IPS-15b (cell line): Measurements from ENCODE around the gene BMP7.
"Not testable (repeated sequence)": the region's sequence is repeated elsewhere in the genome, so short reads cannot be mapped to it uniquely, and the experiment has no call there.

ENCODE experiments used
- H3K27me3 ChIP-seq: one replicate; pipeline ENCODE4 v1.6.1; 2013; ENCODE audit warnings: low read length; ENCODE audit not compliant: control insufficient read depth, insufficient read depth
- H3K36me3 ChIP-seq: one replicate; pipeline ENCODE4 v1.6.1; 2013; ENCODE audit warnings: low read length; ENCODE audit not compliant: control insufficient read depth, insufficient read depth
- H3K4me1 ChIP-seq: one replicate; pipeline ENCODE4 v1.6.1; 2013; ENCODE audit warnings: mild to moderate bottlenecking, low read length; ENCODE audit not compliant: control insufficient read depth, insufficient read depth
- H3K4me3 ChIP-seq: one replicate; pipeline ENCODE4 v1.5.1; 2013; ENCODE audit warnings: low read depth, low read length
- H3K9ac ChIP-seq: one replicate; pipeline ENCODE4 v1.6.1; 2013; ENCODE audit warnings: low read depth, mild to moderate bottlenecking, low read length
- H3K9me3 ChIP-seq: one replicate; pipeline ENCODE4 v1.6.1; 2013; ENCODE audit warnings: mild to moderate bottlenecking, low read length; ENCODE audit not compliant: control insufficient read depth, insufficient read depth

Gene BMP7

GRCh38 chr20:57287007-57287880 lies 20.8 kb upstream of the BMP7 start:
- no peak overlapping the region for H3K9ac ChIP-seq
- H3K27me3 ChIP-seq: peaks cover 2% of the 10 kb centered on the region
- no peak overlapping the region for H3K4me3 ChIP-seq
- no peaks in the 10 kb centered on the region for H3K9me3 ChIP-seq
- no peaks in the 10 kb centered on the region for H3K36me3 ChIP-seq
- H3K4me1 ChIP-seq: no peaks in the 10 kb centered on the region

- Histone ChIP-seq H3K4me1 (no peaks in the 10 kb centered on the region), H3K36me3 (no peaks in the 10 kb centered on the region), H3K9me3 (no peaks in the 10 kb centered on the region), H3K27me3 (peaks cover 2% of the 10 kb centered on the region), H3K9ac (no peak overlapping the region), H3K4me3 (no peak overlapping the region)
These were observed 17.4 kb upstream of the BMP7 start for GRCh38 chr20:57283860-57284259.

GRCh38 chr20:57282670-57283361 lies 16.4 kb upstream of the BMP7 start:
- no peaks in the 10 kb centered on the region for H3K4me1 ChIP-seq
- H3K27me3 ChIP-seq: peaks cover under 1% of the 10 kb centered on the region
- H3K9me3 ChIP-seq: no peaks in the 10 kb centered on the region
- H3K36me3 ChIP-seq: no peaks in the 10 kb centered on the region
- H3K4me3 ChIP-seq: no peak overlapping the region
- no peak overlapping the region for H3K9ac ChIP-seq

GRCh38 chr20:57281900-57282299 lies 15.5 kb upstream of the BMP7 start:
- no peaks in the 10 kb centered on the region for H3K4me1 ChIP-seq
- H3K36me3 ChIP-seq: no peaks in the 10 kb centered on the region
- H3K9ac ChIP-seq: no peak overlapping the region
- H3K9me3 ChIP-seq: no peaks in the 10 kb centered on the region
- H3K27me3 ChIP-seq: no peaks in the 10 kb centered on the region
- H3K4me3 ChIP-seq: no peak overlapping the region

- Histone ChIP-seq H3K27me3 (no peaks in the 10 kb centered on the region), H3K4me1 (no peaks in the 10 kb centered on the region), H3K9ac (no peak overlapping the region), H3K9me3 (no peaks in the 10 kb centered on the region), H3K4me3 (no peak overlapping the region), H3K36me3 (no peaks in the 10 kb centered on the region)
These were observed 13.8 kb upstream of the BMP7 start for GRCh38 chr20:57280221-57280620.

GRCh38 chr20:57279548-57279947 lies 13.1 kb upstream of the BMP7 start:
- not testable (repeated sequence) for H3K36me3 ChIP-seq, H3K27me3 ChIP-seq, H3K4me3 ChIP-seq, H3K9ac ChIP-seq, H3K9me3 ChIP-seq, H3K4me1 ChIP-seq

GRCh38 chr20:57278457-57278856 lies 12.0 kb upstream of the BMP7 start:
- no peaks in the 10 kb centered on the region for H3K36me3 ChIP-seq
- H3K4me1 ChIP-seq: no peaks in the 10 kb centered on the region
- no peaks in the 10 kb centered on the region for H3K9me3 ChIP-seq
- H3K9ac ChIP-seq: no peak overlapping the region
- no peaks in the 10 kb centered on the region for H3K27me3 ChIP-seq
- no peak overlapping the region for H3K4me3 ChIP-seq

- H3K36me3 ChIP-seq: no peaks in the 10 kb centered on the region
- H3K27me3 ChIP-seq: no peaks in the 10 kb centered on the region
- no peaks in the 10 kb centered on the region for H3K4me1 ChIP-seq
- H3K4me3 ChIP-seq: no peak overlapping the region
- H3K9ac ChIP-seq: no peak overlapping the region
- H3K9me3 ChIP-seq: no peaks in the 10 kb centered on the region
These were observed 11.1 kb upstream of the BMP7 start for GRCh38 chr20:57277398-57278105.

GRCh38 chr20:57276221-57276620 lies 9.8 kb upstream of the BMP7 start:
- H3K4me3 ChIP-seq: no peak overlapping the region
- no peak overlapping the region for H3K9ac ChIP-seq
- no peaks in the 10 kb centered on the region for H3K4me1 ChIP-seq
- H3K9me3 ChIP-seq: no peaks in the 10 kb centered on the region
- no peaks in the 10 kb centered on the region for H3K36me3 ChIP-seq
- peaks cover 5% of the 10 kb centered on the region for H3K27me3 ChIP-seq

GRCh38 chr20:57275813-57276212 lies 9.4 kb upstream of the BMP7 start:
- H3K36me3 ChIP-seq: no peaks in the 10 kb centered on the region
- peaks cover under 1% of the 10 kb centered on the region for H3K4me1 ChIP-seq
- H3K9me3 ChIP-seq: no peaks in the 10 kb centered on the region
- no peak overlapping the region for H3K9ac ChIP-seq
- peaks cover 5% of the 10 kb centered on the region for H3K27me3 ChIP-seq
- H3K4me3 ChIP-seq: no peak overlapping the region

GRCh38 chr20:57275334-57275733 lies 8.9 kb upstream of the BMP7 start:
- peaks cover 5% of the 10 kb centered on the region for H3K4me1 ChIP-seq

More at GRCh38 chr20:57275334-57275733, 8.9 kb upstream of the BMP7 start:
- Histone ChIP-seq H3K9ac (no peak overlapping the region), H3K27me3 (peaks cover 5% of the 10 kb centered on the region), H3K4me3 (no peak overlapping the region), H3K9me3 (no peaks in the 10 kb centered on the region), H3K36me3 (no peaks in the 10 kb centered on the region)
